H1 (cell line): ENCODE results near the gene BUB1B. TPM values are rescaled to one million over a fixed set of nuclear protein-coding genes. Genes with fewer than 3 reads are reported as not detected.

Source experiments
- polyA plus RNA-seq, 7 experiments: library from polyadenylated mRNA; depleted of rRNA in 3 of 7; stranded (reverse) in 5 of 7; unstranded in 2 of 7; fragments of >200 nt in 5 of 7; fragments of 200-250 nt in 2 of 7; gene quantifications; 1 replicate in 5 of 7; 2 replicates in 1 of 7; 4 replicates in 1 of 7; pipeline versions ENCODE4 v1.2.1 to v1.2.3, GENCODE V29; 2011 to 2013; ENCODE audit warnings: missing spikeins in 2 of 7, mixed read lengths in 2 of 7
- total RNA-seq: library from RNA; stranded (reverse); fragmentation: NEBNext Ultra II Directional; extraction: Animal tissue kit (Norgen Biotek cat#: 25700); gene quantifications from 2 replicates; pipeline ENCODE4 v1.2.1, GENCODE V29; 2021
- TF ChIP-seq, protein P1 (sequence below): fragments of 300-600 bp; sonication (generic); IDR thresholded peaks from 2 replicates; pipeline ENCODE4 v1.7.1; 2012; ENCODE audit warnings: low read length, moderate library complexity, mild to moderate bottlenecking, inconsistent platforms; ENCODE audit not compliant: insufficient replicate concordance

The BUB1B gene
- total and polyA plus RNA-seq, 2 of the 8 experiments (the other 6 are each of a cell fraction or from before 2014, with no cell fraction given), result 48.9 to 144 TPM

DNA sequence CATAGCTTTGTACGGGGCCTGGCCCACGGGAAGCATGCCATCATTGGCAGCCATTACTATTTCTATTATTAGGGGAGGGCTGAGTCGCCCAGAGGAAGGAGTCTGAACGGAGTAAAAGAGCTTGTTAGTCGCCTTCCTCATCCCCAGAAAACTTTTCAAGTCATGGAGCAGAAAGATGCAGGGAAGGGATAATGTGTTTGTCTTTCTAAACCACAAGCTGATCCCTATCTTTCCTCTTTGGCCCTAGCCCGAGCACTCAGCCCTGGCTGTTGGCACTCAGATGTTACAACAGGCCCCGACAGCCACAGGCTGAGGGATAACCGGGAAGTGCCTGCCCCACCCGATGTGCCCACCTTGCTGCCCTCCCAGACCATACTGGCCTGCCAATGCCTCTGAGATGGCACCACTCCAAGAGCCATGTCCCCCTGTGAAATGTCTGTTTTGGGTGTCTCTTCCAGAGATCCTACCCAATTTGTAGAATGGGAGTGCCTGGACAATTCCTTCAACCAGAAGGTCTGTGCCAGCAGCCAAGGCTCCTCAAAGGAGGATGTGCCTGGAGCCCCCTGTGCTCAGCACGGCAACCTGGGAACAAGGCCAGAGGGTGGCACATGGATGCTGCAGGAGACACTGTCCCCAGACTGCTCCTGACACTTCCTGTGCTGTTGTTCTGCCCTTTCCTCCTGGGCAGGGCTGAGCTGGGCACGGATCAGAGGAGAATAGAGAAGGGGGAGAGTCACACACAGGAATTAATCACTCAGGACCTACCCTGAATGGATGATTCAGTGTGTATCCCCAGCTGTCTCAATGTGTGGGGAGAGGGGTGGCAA is 88.8 kb downstream of the BUB1B start (continued):
- TF ChIP-seq, protein P1, sequence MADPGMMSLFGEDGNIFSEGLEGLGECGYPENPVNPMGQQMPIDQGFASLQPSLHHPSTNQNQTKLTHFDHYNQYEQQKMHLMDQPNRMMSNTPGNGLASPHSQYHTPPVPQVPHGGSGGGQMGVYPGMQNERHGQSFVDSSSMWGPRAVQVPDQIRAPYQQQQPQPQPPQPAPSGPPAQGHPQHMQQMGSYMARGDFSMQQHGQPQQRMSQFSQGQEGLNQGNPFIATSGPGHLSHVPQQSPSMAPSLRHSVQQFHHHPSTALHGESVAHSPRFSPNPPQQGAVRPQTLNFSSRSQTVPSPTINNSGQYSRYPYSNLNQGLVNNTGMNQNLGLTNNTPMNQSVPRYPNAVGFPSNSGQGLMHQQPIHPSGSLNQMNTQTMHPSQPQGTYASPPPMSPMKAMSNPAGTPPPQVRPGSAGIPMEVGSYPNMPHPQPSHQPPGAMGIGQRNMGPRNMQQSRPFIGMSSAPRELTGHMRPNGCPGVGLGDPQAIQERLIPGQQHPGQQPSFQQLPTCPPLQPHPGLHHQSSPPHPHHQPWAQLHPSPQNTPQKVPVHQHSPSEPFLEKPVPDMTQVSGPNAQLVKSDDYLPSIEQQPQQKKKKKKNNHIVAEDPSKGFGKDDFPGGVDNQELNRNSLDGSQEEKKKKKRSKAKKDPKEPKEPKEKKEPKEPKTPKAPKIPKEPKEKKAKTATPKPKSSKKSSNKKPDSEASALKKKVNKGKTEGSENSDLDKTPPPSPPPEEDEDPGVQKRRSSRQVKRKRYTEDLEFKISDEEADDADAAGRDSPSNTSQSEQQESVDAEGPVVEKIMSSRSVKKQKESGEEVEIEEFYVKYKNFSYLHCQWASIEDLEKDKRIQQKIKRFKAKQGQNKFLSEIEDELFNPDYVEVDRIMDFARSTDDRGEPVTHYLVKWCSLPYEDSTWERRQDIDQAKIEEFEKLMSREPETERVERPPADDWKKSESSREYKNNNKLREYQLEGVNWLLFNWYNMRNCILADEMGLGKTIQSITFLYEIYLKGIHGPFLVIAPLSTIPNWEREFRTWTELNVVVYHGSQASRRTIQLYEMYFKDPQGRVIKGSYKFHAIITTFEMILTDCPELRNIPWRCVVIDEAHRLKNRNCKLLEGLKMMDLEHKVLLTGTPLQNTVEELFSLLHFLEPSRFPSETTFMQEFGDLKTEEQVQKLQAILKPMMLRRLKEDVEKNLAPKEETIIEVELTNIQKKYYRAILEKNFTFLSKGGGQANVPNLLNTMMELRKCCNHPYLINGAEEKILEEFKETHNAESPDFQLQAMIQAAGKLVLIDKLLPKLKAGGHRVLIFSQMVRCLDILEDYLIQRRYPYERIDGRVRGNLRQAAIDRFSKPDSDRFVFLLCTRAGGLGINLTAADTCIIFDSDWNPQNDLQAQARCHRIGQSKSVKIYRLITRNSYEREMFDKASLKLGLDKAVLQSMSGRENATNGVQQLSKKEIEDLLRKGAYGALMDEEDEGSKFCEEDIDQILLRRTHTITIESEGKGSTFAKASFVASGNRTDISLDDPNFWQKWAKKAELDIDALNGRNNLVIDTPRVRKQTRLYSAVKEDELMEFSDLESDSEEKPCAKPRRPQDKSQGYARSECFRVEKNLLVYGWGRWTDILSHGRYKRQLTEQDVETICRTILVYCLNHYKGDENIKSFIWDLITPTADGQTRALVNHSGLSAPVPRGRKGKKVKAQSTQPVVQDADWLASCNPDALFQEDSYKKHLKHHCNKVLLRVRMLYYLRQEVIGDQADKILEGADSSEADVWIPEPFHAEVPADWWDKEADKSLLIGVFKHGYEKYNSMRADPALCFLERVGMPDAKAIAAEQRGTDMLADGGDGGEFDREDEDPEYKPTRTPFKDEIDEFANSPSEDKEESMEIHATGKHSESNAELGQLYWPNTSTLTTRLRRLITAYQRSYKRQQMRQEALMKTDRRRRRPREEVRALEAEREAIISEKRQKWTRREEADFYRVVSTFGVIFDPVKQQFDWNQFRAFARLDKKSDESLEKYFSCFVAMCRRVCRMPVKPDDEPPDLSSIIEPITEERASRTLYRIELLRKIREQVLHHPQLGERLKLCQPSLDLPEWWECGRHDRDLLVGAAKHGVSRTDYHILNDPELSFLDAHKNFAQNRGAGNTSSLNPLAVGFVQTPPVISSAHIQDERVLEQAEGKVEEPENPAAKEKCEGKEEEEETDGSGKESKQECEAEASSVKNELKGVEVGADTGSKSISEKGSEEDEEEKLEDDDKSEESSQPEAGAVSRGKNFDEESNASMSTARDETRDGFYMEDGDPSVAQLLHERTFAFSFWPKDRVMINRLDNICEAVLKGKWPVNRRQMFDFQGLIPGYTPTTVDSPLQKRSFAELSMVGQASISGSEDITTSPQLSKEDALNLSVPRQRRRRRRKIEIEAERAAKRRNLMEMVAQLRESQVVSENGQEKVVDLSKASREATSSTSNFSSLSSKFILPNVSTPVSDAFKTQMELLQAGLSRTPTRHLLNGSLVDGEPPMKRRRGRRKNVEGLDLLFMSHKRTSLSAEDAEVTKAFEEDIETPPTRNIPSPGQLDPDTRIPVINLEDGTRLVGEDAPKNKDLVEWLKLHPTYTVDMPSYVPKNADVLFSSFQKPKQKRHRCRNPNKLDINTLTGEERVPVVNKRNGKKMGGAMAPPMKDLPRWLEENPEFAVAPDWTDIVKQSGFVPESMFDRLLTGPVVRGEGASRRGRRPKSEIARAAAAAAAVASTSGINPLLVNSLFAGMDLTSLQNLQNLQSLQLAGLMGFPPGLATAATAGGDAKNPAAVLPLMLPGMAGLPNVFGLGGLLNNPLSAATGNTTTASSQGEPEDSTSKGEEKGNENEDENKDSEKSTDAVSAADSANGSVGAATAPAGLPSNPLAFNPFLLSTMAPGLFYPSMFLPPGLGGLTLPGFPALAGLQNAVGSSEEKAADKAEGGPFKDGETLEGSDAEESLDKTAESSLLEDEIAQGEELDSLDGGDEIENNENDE, result no peak
- TF ChIP-seq, all 59 proteins: peak for 0
